H1 (cell line): ENCODE data around the gene WASHC2A. TPM values are rescaled to one million over a fixed set of nuclear protein-coding genes. Genes with fewer than 3 reads are reported as not detected.
"Not testable (repeated sequence)": the region's sequence is repeated elsewhere in the genome, so short reads cannot be mapped to it uniquely, and the experiment has no call there.

ENCODE experiments used
- CTCF ChIA-PET: fragments of 300-600 bp; sonication (Branson Sonifier 250); formaldehyde crosslinking; loops from one replicate; lab custom pipeline; 2021; ENCODE audit not compliant: partially characterized antibody; lab: Charles Lee
- POLR2A ChIA-PET: fragments of 300-600 bp; sonication (Branson Sonifier 250); formaldehyde crosslinking; loops from one replicate; lab custom pipeline; 2021; ENCODE audit warnings: inconsistent platforms; ENCODE audit not compliant: partially characterized antibody; lab: Charles Lee
- DNase-seq, 2 experiments: peaks; one replicate each; pipeline versions ENCODE4 v3.0.0 to v3.0.0-alpha.2; 2010 to 2022; ENCODE audit warnings: low spot score in 2 of 2, low read depth in 1 of 2, mixed read lengths in 1 of 2
- FAIRE-seq: peaks from 2 replicates; lab custom pipeline; 2011; peaks lifted over from hg19 to GRCh38; lab: Jason Lieb, UNC
- H2AFZ ChIP-seq: 2 replicates; pipeline ENCODE4 v1.8.1; 2012; ENCODE audit warnings: low read length, inconsistent platforms
- H2AK5ac ChIP-seq: 2 replicates; pipeline ENCODE4 v1.6.1; 2013; ENCODE audit warnings: low read depth, low read length
- H2BK120ac ChIP-seq: replicated peaks from 2 replicates; pipeline ENCODE3; 2013; ENCODE audit warnings: low read depth, low read length, inconsistent platforms
- H2BK12ac ChIP-seq: 2 replicates; pipeline ENCODE4 v1.6.1; 2013; ENCODE audit warnings: low read depth, low read length
- H2BK15ac ChIP-seq: 2 replicates; pipeline ENCODE4 v1.6.1; 2013; ENCODE audit warnings: low read length
- H2BK20ac ChIP-seq: 2 replicates; pipeline ENCODE4 v1.6.1; 2013; ENCODE audit warnings: low read length
- H2BK5ac ChIP-seq: 2 replicates; pipeline ENCODE4 v1.6.1; 2013; ENCODE audit warnings: low read depth, low read length
- H3K14ac ChIP-seq: 2 replicates; pipeline ENCODE4 v1.6.1; 2013; ENCODE audit warnings: inconsistent platforms; ENCODE audit not compliant: insufficient read length
- H3K18ac ChIP-seq: 2 replicates; pipeline ENCODE4 v1.6.1; 2013; ENCODE audit warnings: low read length; ENCODE audit errors: extremely low read depth
- H3K23ac ChIP-seq: 2 replicates; pipeline ENCODE4 v1.6.1; 2013; ENCODE audit warnings: inconsistent platforms; ENCODE audit not compliant: insufficient read length
- H3K23me2 ChIP-seq: 2 replicates; pipeline ENCODE4 v1.6.1; 2013; ENCODE audit warnings: low read depth, low read length
- H3K27ac ChIP-seq: 2 replicates; pipeline ENCODE4 v1.6.1; 2011; ENCODE audit warnings: low read depth, low read length, inconsistent platforms
- H3K27me3 ChIP-seq, 4 experiments: replicated peaks in 1 of 4; 1 replicate in 1 of 4; 2 replicates in 3 of 4; pipeline versions ENCODE4 v1.6.1 to v1.8.1; 2011 to 2013; ENCODE audit warnings: low read length in 3 of 4, mild to moderate bottlenecking in 3 of 4, inconsistent platforms in 2 of 4, mixed read lengths in 2 of 4, moderate library complexity in 1 of 4; ENCODE audit not compliant: control insufficient read depth in 3 of 4, insufficient read depth in 3 of 4; ENCODE audit errors: extremely low read depth in 1 of 4
- H3K36me3 ChIP-seq, 4 experiments: 2 replicates each; pipeline versions ENCODE4 v1.6.1 to v1.8.1; 2011 to 2013; ENCODE audit warnings: mild to moderate bottlenecking in 4 of 4, low read length in 3 of 4, moderate library complexity in 2 of 4, control low read depth in 1 of 4, inconsistent platforms in 1 of 4; ENCODE audit not compliant: insufficient read depth in 4 of 4, control insufficient read depth in 2 of 4
- H3K4ac ChIP-seq: replicated peaks from 2 replicates; pipeline ENCODE3; 2013; ENCODE audit warnings: low read length, low read depth, mixed read lengths, inconsistent platforms; ENCODE audit not compliant: insufficient read length
- H3K4me1 ChIP-seq, 4 experiments: replicated peaks in 1 of 4; 1 replicate in 1 of 4; 2 replicates in 3 of 4; pipeline versions ENCODE4 v1.6.1 to v1.8.1; 2011 to 2013; ENCODE audit warnings: low read length in 3 of 4, inconsistent platforms in 2 of 4, mixed read lengths in 1 of 4; ENCODE audit not compliant: insufficient read depth in 4 of 4, control insufficient read depth in 3 of 4
- H3K4me2 ChIP-seq, 2 experiments: 2 replicates each; pipeline versions ENCODE4 v1.6.1 to v1.8.1; 2011 to 2013; ENCODE audit warnings: low read depth in 2 of 2, low read length in 2 of 2, control low read depth in 1 of 2, inconsistent platforms in 1 of 2, mild to moderate bottlenecking in 1 of 2; ENCODE audit not compliant: insufficient read depth in 1 of 2
- H3K4me3 ChIP-seq, 4 experiments: fragments of 200-600, 300-600 bp in 1 of 4; sonication (generic), shearing (Covaris generic), sonication (Bioruptor Twin) in 1 of 4; 2 replicates each; pipeline versions ENCODE4 v1.5.1 to v1.8.1; 2011 to 2016; ENCODE audit warnings: low read length in 4 of 4, low read depth in 3 of 4, control low read depth in 2 of 4, inconsistent platforms in 2 of 4, mild to moderate bottlenecking in 2 of 4, mixed read lengths in 1 of 4, moderate library complexity in 1 of 4; ENCODE audit not compliant: insufficient read depth in 2 of 4; ENCODE audit errors: extremely low read depth in 1 of 4
- H3K56ac ChIP-seq: replicated peaks from 2 replicates; pipeline ENCODE3; 2013; ENCODE audit warnings: low read depth, mild to moderate bottlenecking, mixed read lengths, low read length, inconsistent platforms; ENCODE audit not compliant: insufficient read length
- H3K79me1 ChIP-seq: 2 replicates; pipeline ENCODE4 v1.6.1; 2013; ENCODE audit warnings: low read depth, low read length, control low read depth
- H3K79me2 ChIP-seq, 2 experiments: 2 replicates each; pipeline versions ENCODE4 v1.6.1 to v1.8.1; 2012 to 2013; ENCODE audit warnings: low read length in 2 of 2, mild to moderate bottlenecking in 2 of 2, inconsistent platforms in 1 of 2; ENCODE audit not compliant: insufficient read depth in 2 of 2, control insufficient read depth in 1 of 2
- H3K9ac ChIP-seq, 4 experiments: replicated peaks in 1 of 4; 1 replicate in 1 of 4; 2 replicates in 3 of 4; pipeline versions ENCODE4 v1.6.1 to v1.8.1; 2011 to 2013; ENCODE audit warnings: low read depth in 3 of 4, low read length in 3 of 4, control low read depth in 2 of 4, mild to moderate bottlenecking in 2 of 4, moderate library complexity in 2 of 4, inconsistent platforms in 1 of 4; ENCODE audit errors: extremely low read depth in 1 of 4
- H3K9me3 ChIP-seq, 2 experiments: 2 replicates each; pipeline versions ENCODE4 v1.6.1 to v1.8.1; 2012 to 2013; ENCODE audit warnings: mild to moderate bottlenecking in 2 of 2, moderate library complexity in 2 of 2, control low read depth in 1 of 2, inconsistent platforms in 1 of 2, low read depth in 1 of 2, low read length in 1 of 2, mixed read lengths in 1 of 2; ENCODE audit not compliant: insufficient read depth in 2 of 2
- H4K20me1 ChIP-seq, 2 experiments: replicated peaks in 1 of 2; 2 replicates each; pipeline versions ENCODE3 to v1.8.1; 2011 to 2013; ENCODE audit warnings: inconsistent platforms in 2 of 2, low read length in 2 of 2, mild to moderate bottlenecking in 1 of 2; ENCODE audit not compliant: insufficient read depth in 2 of 2, control insufficient read depth in 1 of 2
- H4K5ac ChIP-seq: 2 replicates; pipeline ENCODE4 v1.6.1; 2013; ENCODE audit warnings: low read length, low read depth, mixed read lengths, inconsistent platforms; ENCODE audit not compliant: insufficient read length
- H4K8ac ChIP-seq: 2 replicates; pipeline ENCODE4 v1.8.0; 2013; ENCODE audit warnings: mild to moderate bottlenecking, moderate library complexity, low read length, inconsistent platforms; ENCODE audit not compliant: insufficient read depth; ENCODE audit errors: extremely low read depth
- H4K91ac ChIP-seq: replicated peaks from 2 replicates; pipeline ENCODE3; 2013; ENCODE audit warnings: low read length, mixed read lengths, inconsistent platforms; ENCODE audit not compliant: insufficient read length
- WGBS, 2 experiments: shearing (Covaris generic) in 1 of 2; methylation state at CpG; one replicate each; pipeline versions ENCODE4 v1.1.6 to v1.1.7; 2013 to 2015; ENCODE audit warnings: low lambda C conversion rate in 2 of 2, mixed read lengths in 2 of 2, inconsistent platforms in 1 of 2, low coverage in 1 of 2, missing lambda C conversion rate in 1 of 2; ENCODE audit not compliant: insufficient replicate concordance in 2 of 2, insufficient coverage in 1 of 2, insufficient read length in 1 of 2; ENCODE audit errors: extremely low coverage in 1 of 2, missing lambda C conversion rate in 1 of 2; 5-methylcytosine and 5-hydroxymethylcytosine counted together
- polyA plus RNA-seq, 7 experiments: library from polyadenylated mRNA; depleted of rRNA in 3 of 7; stranded (reverse) in 5 of 7; unstranded in 2 of 7; fragments of >200 nt in 5 of 7; fragments of 200-250 nt in 2 of 7; gene quantifications; 1 replicate in 5 of 7; 2 replicates in 1 of 7; 4 replicates in 1 of 7; pipeline versions ENCODE4 v1.2.1 to v1.2.3, GENCODE V29; 2011 to 2013; ENCODE audit warnings: missing spikeins in 2 of 7, mixed read lengths in 2 of 7
- total RNA-seq: library from RNA; stranded (reverse); fragmentation: NEBNext Ultra II Directional; extraction: Animal tissue kit (Norgen Biotek cat#: 25700); gene quantifications from 2 replicates; pipeline ENCODE4 v1.2.1, GENCODE V29; 2021

Gene WASHC2A
- total and polyA plus RNA-seq, 2 of the 8 experiments (the other 6 are each of a cell fraction or from before 2014, with no cell fraction given): 7.5 to 29.7 TPM

- H4K91ac ChIP-seq, H3K27me3 ChIP-seq, H2BK5ac ChIP-seq, H3K27ac ChIP-seq, H3K14ac ChIP-seq, H3K79me2 ChIP-seq, H2AK5ac ChIP-seq, H3K9me3 ChIP-seq, H4K20me1 ChIP-seq, H3K79me1 ChIP-seq, H4K5ac ChIP-seq, H3K23me2 ChIP-seq, H3K23ac ChIP-seq, FAIRE-seq, H4K8ac ChIP-seq, H3K4me1 ChIP-seq, H3K56ac ChIP-seq, DNase-seq, H3K9ac ChIP-seq, H2BK120ac ChIP-seq, H3K36me3 ChIP-seq, CTCF ChIA-PET, H2AFZ ChIP-seq, H3K4ac ChIP-seq, H3K18ac ChIP-seq, H2BK20ac ChIP-seq, POLR2A ChIA-PET, H2BK12ac ChIP-seq, H3K4me3 ChIP-seq, H2BK15ac ChIP-seq, H3K4me2 ChIP-seq: not testable (repeated sequence)
- WGBS, 2 experiments: 70% methylated on average over 2 of the region's 2 CpGs; no CpG with 5 or more reads in 1 of the 2 experiments
These were observed 97.3 kb downstream of the WASHC2A start for GRCh38 chr10:50165038-50165437.

- H3K9me3 ChIP-seq, H3K79me1 ChIP-seq, H2BK5ac ChIP-seq, POLR2A ChIA-PET, DNase-seq, H2BK15ac ChIP-seq, H3K4me1 ChIP-seq, H2BK120ac ChIP-seq, H2AFZ ChIP-seq, H3K18ac ChIP-seq, H4K91ac ChIP-seq, H3K4ac ChIP-seq, H4K20me1 ChIP-seq, H3K27ac ChIP-seq, H3K79me2 ChIP-seq, H4K8ac ChIP-seq, H3K14ac ChIP-seq, H2BK12ac ChIP-seq, FAIRE-seq, CTCF ChIA-PET, H3K23me2 ChIP-seq, H4K5ac ChIP-seq, H3K9ac ChIP-seq, H2BK20ac ChIP-seq, H3K4me3 ChIP-seq, H3K27me3 ChIP-seq, H2AK5ac ChIP-seq, H3K4me2 ChIP-seq, H3K23ac ChIP-seq, H3K36me3 ChIP-seq, H3K56ac ChIP-seq: not testable (repeated sequence)
- WGBS, 2 experiments: 92% methylated on average over 3 of the region's 3 CpGs; no CpG with 5 or more reads in 1 of the 2 experiments
These were observed 100.1 kb downstream of the WASHC2A start for GRCh38 chr10:50167833-50168232.
